PC-9 (cell line): ENCODE data around the gene BOC.

Experiments used
- CTCF ChIP-seq: fragments of 200-600 bp; sonication (generic); conservative IDR thresholded peaks from 2 replicates; pipeline ENCODE4 v1.6.1; 2017; ENCODE audit warnings: mixed run types, antibody characterized with exemption, mild to moderate bottlenecking, moderate library complexity
- EZH2 ChIP-seq: fragments of 200-600 bp; sonication (generic); IDR thresholded peaks from 2 replicates; pipeline ENCODE4 v1.8.0; 2017; ENCODE audit warnings: antibody characterized with exemption, low read depth

DNA sequence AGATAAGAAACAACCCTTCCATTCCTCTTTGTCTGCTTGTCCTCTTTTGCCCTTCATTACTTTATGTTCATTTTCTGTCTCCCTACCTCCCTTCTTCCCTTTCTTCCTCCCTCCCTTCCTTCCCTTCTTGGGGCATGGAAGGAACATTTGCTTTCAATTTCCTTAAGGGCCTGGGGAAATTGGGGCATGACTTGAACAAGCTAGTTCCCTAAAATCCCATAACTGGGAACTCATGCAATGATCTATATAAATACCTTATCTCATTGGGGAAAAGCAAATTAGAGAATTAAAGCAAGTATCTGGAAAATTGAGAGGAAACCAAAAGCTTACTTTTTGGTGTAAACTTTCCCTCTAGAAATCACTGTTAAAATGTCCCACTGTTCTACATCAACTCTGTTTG, 35.7 kb downstream of the BOC start:
- TF ChIP-seq CTCF (no peak), EZH2 (no peak)
